Erythroblast (primary cell): ENCODE data around the gene SLC12A8.

Source experiments
- GATA1 ChIP-seq: IDR thresholded peaks from 2 replicates; pipeline ENCODE4 v1.6.1; 2011; ENCODE audit warnings: low read depth, mild to moderate bottlenecking, control low read depth, low read length, moderate library complexity
- POLR2A ChIP-seq: IDR thresholded peaks from 2 replicates; pipeline ENCODE4 v1.6.1; 2011; ENCODE audit warnings: mild to moderate bottlenecking, low read length

DNA sequence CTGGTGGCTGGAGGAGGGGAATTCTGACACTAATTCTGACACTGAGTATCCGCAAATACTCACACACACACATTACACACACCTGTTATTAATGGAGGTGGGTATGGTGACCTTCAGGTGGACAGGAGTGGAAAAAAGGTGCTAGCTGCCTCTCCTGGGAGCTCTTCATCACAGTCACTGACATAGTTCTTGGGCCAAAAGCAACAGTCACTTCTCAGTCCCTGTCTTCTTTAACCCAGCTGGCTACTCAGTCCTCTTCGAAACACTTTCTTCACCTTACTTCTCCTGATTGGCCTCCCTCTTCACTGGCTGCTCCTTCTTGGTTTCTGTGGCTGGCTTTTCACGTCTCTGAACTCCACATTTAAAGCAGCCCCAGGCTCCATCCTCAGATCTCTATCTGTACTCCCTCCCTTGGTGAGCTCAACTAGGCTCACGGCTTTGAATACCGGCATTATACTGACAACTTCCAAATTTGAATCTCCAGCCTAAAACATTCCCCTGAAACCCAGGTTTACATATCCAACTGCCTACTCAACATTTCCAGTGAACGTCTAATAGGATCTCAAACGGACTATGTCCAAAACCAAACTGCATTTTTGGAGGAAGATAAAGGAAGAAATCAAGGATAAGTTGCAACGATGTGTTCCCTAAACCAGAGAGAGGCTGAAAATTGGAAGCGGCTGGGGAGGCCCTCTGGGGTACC is 103.6 kb downstream of the SLC12A8 start:
- TF ChIP-seq POLR2A (no peak), GATA1 (no peak)
